DMS79 treated with DMSO at 0.1 percent for 48 hours (cell line): ENCODE measurements around the gene FMN1.

Experiments
- DNase-seq: peaks from one replicate; lab custom pipeline; 2025; lab: John Stamatoyannopoulos, UW

Gene FMN1

GRCh38 chr15:33048255-33048654 is 146.3 kb downstream of the FMN1 start:
- DNase-seq = peak; percentile 5

DNA sequence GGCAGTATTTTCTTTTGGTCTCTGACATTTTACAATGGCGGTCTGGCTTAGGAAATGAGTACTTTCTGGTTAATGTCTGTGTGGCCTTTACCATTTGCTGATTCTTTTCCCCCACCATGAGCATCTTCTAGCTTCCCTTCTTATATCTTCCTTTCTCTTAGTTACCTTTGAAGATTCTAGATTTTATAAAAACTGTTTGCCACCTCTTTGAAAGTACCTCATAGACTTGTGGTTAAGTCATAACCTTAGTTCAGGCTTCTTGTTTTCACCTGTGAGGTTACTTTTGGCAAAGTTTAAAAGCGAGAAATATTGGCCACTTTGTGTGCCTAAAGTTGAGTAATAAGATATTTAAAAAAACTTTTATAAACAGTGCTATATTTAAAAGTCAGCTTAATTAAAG is 147.4 kb downstream of the FMN1 start:
- no peak for DNase-seq

- DNase-seq = no peak
These were observed 148.2 kb downstream of the FMN1 start for GRCh38 chr15:33046329-33046728.

DNA sequence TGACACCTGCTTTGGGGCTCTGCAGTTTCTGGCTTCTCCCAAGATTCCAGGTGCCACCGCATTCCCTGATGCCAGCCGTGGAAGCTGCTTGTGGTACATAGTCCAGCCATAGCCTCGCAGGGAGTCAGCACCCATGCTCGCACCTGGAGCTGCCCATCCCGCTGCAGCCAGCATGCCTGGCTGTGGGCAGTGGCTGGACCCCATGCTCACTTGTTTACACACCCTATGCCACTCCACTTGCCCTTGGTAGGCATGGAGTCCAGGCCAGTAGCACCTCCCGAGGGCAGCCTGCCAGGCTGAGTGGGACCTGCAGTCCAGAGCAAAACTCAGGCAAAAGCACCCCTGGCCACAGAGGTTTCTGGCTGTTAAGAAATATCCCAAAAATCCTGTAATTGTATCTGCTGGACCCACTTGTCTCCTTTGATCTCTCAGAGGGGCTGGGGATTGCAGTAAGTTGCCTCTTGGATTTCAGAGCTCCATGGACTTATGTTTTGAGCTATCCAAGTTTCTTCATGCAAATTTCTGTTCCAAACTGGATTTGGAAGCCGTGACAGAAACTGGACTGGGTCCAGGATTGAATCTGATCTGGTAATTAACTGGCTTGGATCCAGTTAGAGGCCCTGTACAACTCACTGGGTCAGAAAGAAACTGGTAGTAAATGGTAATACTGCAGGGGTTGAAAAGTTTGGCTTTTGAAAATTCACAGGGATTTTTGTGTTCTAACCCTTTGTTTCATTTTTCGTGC is 149.3 kb downstream of the FMN1 start:
- peak; percentile 42 for DNase-seq

DNA sequence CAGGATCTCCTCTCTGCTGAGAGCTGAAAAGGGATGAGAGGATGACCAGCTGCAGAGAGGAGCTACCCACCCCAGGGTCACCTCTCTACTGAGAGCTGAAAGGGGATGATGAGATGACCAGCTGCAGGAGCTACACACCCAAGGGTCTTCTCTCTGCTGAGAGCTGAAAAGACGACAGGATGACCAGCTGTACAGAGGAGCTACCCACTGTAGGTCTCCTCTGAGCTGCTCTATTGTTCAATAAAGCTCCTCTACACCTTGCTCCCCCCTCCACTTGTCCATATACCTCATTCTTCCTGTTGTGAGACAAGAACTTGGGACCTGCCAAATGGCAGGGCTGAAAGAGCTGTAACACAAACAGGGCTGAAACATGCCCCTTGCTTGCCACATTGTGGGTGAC is 149.9 kb downstream of the FMN1 start:
- DNase-seq = no peak

- DNase-seq = no peak
These were observed 150.9 kb downstream of the FMN1 start for GRCh38 chr15:33043636-33044035.

DNA sequence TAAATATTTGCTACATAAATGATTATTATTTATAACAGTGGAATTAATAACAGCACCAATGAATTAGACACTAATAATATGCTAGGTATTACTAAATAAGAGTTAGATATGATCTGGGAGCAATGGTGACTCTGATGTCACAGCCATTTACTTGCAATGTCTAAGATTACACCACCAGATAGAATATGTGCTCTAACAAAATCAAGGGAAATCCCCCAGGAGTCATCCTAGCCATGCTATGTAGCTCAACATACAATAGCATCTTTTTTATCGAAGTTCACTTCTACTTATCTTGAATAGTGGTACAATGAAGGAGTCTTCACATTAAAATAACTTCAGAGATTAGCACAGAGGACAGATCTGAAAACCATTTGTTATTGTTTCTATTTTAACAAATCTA is 154.0 kb downstream of the FMN1 start:
- no peak for DNase-seq

DNA sequence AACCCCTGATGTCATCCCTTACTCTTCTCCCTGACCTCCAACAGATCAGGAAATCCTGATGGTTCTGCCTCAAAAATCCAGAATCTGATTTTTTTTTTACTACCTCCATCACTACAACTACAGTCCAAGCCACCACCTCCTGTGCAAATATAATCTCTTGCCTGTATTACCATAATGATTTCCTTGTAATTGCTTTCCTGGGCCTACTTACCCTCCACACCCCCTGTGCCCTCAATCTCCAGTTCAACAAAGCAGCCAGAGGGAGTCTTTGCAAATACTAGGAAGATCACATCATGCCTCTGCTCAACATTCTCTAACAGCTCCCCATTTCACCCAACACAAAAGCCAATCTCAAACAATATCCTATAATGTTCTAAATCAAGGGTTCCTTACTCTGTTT is 159.9 kb downstream of the FMN1 start:
- no peak for DNase-seq

- no peak for DNase-seq
These were observed 162.5 kb downstream of the FMN1 start for GRCh38 chr15:33032053-33032452.

DNA sequence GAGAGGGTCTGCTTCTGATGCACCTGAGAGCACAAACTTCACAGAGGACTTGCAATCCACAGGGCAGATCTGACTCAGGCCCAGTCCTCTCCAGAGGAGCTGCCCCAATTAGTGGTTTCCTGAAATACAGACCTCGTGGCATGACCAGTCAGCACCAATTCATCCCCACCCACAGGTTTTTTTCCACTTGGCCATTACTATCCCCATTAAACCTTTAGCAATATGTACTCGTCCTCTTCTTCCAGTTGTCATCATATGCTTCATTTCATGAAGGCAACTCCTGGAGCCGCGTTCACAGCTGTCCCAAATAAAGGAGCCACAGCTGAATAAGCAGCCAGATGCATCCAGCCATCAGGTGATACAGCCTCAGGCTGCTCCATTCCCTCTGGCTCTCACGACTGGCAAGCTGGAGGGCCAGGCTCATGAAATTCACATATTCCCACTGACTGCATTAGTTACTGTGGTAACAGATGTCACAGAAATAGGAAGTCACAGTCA is 163.1 kb downstream of the FMN1 start:
- DNase-seq = peak; percentile 52

- DNase-seq = no peak
These were observed 164.2 kb downstream of the FMN1 start for GRCh38 chr15:33030315-33030714.

DNA sequence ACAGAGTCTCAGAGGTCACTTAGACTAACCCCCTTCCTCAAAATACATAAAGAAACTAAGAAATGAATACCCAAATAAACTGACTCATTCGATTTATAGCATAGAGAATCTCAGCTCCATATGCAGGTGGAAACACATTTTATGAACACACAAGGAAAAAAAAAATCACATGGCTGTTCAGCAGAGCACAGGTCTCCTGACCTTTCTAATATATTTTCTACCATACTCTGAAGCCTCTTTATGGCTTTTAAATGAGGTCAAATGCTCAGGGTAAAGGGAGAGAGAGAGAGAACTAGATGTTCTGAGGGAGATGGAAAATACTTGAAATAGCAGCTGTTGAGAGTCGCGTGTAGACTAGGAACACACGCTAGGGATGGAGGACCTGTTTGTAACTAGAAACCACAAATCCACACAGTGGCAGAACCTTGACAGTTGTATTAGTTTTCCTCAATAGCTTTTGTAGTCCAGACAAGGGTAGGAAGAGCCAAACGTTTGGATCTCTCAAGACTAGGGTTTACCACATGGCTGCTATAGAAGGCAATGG is 165.3 kb downstream of the FMN1 start:
- DNase-seq = peak; percentile 23

GRCh38 chr15:33028495-33028894 is 166.0 kb downstream of the FMN1 start:
- DNase-seq = peak; percentile 1

GRCh38 chr15:33027306-33028035 is 167.0 kb downstream of the FMN1 start:
- peak; percentile 8 for DNase-seq

DNA sequence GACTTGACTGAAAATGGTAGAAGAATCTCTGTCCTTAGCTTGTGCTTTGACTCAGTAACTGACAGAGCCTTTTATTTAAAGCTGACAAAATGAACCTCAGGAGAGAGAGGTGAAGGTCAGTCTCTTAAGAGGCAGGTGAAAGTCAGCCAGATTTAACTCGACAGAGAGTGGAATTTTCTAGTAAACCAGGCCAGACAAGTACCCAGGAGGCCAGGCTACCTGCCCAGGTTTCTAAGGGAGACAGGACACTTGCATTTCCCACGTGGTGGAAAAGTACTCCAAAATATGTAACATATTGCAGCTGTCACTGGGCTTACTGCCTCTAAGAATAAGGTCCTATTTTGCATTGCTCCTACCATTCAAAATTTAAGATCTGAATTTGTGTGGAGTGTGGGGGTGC is 167.9 kb downstream of the FMN1 start:
- DNase-seq = peak; percentile 31

DNA sequence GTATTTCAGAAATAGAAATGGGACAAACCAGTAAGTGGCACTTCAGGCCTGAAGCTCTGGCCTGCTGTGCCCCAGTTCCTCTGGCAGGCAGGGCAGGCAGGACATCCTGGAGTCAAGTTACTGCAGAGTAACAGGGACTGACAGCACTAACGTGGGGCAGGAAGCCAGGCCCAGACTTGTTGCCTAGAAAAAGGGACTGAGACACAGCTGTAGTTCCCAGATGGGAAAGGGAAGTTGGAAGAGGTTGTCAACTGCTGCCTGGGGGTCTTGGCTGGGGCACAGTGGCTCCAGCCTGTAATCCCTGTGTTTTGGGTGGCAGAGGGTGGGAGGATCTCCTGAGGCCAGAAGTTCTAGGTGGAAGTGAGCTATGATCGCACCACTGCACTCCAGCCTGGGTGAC is 171.9 kb downstream of the FMN1 start:
- DNase-seq = peak; percentile 8

- peak; percentile 20 for DNase-seq
These were observed 172.6 kb downstream of the FMN1 start for GRCh38 chr15:33021806-33022389.

DNA sequence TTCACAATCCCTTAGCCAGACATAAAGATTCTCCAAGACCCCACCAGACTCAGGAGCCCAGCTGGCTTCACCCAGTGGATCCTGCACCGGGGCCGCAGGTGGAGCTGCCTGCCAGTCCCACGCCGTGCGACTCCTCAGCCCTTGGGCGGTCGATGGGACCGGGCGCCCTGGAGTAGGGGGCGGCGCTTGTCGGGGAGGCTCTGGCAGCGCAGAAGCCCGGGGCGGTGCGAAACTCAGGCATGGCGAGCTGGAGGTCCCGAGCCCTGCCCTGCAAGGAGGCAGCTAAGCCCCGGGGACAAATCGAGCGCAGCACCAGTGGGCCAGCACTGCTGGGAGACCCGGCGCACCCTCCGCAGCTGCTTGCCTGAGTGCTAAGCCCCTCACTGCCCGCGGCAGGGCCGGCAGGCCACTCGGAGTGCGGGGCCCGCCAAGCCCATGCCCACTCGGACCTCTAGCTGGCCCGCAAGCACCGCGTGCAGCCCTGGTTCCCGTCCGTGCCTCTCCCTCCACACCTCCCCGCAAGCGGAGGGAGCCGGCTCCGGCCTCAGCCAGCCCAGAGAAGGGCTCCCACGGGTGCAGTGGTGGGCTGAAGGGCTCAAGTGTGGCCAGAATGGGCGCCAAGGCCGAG is 175.0 kb downstream of the FMN1 start:
- no peak for DNase-seq

DNA sequence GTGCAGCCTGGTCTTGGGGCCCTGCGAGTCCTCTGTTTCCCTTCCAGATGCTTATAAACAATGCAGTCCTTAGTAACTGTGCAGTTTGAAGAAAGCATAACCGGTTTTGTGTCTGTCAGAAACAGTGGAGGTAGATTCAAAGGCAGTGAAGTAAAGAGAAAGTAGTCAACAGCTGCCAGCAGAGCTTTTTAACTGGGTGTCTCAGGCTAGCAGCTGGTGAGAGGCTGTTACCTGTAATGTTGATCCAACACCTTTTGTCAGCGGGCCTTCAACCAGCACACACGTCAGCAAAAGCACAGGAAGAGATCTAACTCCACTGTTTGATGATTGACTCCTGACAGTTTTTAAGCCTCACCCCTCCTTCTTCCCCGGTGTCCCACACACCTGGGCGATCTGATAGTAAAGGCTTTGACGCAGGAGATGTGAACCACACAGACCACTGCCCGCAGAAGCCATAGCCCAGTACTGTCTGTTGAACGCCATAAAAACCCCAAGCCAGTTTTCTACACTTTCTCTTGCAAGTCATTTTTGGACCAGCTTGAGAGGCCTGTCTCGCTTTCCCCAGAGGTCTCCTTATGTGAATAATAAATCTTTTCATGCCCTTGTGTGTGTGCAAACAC is 178.0 kb downstream of the FMN1 start:
- no peak for DNase-seq

GRCh38 chr15:33014586-33014985 is 179.9 kb downstream of the FMN1 start:
- DNase-seq = no peak

GRCh38 chr15:33013827-33014445 is 180.6 kb downstream of the FMN1 start:
- no peak for DNase-seq
